ENCODE data around the gene TGFB1I1.
A peak's percentile ranks its signal among the peaks of the same experiment; 100 is the strongest.
"Not testable (repeated sequence)": the region's sequence is repeated elsewhere in the genome, so short reads cannot be mapped to it uniquely, and the experiment has no call there.

TGFB1I1 gene

DNA sequence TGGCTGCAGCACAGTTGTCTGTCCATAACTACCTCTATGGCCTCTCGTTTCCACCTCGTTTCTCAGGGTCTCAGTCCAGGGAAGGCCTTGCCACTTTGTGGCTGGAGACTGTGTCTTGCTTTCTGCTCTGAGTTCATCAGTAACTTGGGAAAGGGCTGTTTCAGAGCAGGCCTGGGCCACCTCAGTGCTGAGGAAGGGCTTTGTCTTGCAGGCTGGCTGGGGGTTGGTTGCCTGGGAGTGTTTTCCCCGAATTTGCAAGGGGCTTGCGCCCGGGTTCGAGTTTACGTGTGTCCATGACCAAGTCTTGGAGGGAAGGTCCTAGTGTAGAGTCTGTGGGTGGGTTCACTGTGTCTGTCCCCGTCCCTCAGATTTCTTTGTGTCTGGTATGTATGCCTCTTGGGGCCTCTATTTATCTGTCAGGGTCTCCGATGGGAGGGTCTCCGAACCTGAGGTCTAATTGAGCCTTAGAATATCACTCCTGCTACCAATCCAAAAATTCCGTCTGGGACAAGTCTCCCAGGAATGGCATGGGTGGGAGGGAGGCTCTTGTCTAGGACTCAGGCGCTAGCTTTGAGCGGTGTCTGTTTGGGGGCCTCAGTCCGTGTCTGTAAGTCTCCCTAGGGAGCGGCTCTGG lies 594 bp upstream of the TGFB1I1 start:
- no peak for DNase-seq (ENCODE audit: low read depth in 2 of 2)

DNA sequence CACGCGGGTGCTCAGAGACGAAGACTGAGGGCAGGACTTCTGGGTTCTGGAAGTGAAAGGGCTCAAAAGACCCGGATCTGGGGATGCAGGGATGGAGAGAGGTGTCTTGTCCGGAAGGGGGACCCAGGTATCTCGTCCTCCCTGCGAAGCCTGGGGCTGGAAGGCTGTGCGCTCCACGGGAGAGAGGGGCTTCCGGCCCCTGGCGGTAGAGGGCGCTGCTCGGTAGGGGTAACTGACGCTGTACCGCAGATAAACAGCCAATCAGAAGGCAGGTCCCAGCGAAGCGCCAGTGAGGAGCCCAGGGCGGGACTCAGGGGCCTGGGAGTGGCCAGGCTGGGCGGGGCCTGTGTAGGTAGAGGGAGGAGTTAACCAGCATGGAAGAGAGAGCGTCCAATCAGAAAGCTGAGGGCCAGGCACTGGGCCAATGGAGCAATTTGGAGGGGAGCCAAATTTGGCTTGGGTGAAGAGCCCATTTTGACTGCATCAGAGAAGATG lies 804 bp downstream of the TGFB1I1 start:
- DNase-seq (ENCODE audit: low read depth in 2 of 2), result peak; percentile 87

DNA sequence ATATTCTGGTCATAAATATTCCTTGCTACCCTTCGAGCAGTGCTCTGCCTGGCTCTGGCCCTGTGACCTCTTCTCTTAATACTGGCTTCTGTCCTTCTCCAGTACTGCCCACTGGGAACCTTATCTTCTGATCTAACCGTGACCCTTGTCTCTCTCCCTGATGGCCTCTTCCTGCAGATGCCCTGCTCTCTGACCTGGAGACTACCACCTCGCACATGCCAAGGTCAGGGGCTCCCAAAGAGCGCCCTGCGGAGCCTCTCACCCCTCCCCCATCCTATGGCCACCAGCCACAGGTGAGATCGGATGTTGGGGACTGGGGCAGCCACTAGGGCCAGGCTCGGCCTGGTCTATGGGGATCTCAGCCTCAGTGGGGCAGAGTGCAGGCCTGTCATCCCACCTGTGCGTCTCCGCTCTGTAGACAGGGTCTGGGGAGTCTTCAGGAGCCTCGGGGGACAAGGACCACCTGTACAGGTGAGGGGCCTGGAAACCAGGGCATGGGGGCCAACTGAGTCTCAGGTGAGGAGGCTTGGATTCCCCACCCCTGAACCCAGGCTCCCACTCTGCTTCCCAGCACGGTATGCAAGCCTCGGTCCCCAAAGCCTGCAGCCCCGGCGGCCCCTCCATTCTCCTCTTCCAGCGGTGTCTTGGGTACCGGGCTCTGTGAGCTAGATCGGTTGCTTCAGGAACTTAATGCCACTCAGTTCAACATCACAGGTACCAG lies 1.5 kb downstream of the TGFB1I1 start:
- DNase-seq (ENCODE audit: low read depth in 2 of 2), result no peak

DNA sequence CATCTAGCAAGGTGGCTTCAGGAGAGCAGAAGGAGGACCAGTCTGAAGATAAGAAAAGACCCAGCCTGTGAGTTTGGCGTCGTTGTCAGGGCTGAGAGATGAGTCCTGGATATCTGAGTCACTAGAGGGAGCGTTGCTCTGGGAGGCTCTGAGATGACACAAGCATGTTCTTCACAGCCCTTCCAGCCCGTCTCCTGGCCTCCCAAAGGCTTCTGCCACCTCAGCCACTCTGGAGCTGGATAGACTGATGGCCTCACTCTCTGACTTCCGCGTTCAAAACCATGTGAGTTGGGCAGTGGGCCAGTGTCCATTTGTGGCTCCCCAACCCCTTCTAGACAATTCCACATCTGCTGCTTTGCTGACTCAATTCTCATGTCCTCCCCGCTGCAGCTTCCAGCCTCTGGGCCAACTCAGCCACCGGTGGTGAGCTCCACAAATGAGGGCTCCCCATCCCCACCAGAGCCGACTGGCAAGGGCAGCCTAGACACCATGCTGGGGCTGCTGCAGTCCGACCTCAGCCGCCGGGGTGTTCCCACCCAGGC lies 2.3 kb downstream of the TGFB1I1 start:
- DNase-seq (ENCODE audit: low read depth in 2 of 2), result no peak

DNA sequence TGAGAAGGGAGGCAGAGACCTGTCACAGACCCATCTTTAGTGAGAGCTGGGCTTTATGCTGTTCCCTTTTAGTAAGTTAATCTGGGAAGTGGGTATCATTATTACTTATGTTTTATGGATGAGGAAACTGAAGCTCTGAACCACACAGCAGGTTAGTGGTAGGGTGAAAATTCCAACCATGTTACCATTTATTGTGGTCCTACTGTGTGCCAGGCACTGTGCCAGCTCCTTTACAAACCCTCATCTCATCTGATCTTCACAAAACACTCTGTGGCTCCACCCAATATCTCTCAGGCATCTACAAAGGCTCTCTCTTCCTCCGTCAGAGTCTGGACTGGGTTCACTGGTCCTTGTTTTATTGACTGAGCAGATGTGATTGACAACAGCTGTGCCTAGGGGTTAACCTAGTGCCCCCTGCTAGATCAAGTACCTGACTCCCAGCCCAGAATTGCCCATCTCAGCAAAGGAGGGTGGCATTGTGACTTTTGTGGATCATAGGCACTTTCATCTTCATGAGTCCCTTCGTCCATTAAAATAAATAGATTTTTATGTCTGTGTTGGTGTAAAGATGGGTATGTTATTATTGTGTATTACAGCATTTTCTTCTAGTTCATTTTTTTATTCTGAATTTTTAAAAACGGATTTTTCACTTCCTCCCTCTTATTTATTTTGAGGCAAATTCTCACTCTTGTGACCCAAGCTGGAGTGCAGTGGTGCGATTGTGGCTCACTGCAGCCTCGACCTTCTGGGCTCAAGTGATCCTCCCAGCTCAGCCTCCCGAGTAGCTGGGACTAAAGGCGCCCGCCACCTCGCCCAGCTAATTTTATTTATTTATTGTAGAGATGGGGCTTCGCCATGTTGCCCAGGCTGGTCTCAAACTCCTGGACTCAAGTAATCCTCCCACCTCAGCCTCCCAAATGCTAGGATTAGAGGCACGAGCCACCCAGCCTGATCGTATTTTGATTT lies 3.1 kb downstream of the TGFB1I1 start:
- no peak for DNase-seq (ENCODE audit: low read depth in 2 of 2)

DNA sequence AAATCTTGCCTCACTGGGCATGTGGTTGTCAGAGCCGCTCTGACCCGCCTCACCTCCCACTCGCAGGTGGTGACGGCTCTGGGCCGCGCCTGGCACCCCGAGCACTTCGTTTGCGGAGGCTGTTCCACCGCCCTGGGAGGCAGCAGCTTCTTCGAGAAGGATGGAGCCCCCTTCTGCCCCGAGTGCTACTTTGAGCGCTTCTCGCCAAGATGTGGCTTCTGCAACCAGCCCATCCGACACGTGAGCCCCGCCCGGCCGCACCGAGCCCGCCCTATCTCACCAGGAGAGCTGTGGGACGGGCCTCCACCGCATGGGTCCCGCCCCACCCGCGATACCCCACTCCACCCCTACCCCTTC lies 4.0 kb downstream of the TGFB1I1 start:
- no peak for DNase-seq (ENCODE audit: low read depth in 2 of 2)

DNA sequence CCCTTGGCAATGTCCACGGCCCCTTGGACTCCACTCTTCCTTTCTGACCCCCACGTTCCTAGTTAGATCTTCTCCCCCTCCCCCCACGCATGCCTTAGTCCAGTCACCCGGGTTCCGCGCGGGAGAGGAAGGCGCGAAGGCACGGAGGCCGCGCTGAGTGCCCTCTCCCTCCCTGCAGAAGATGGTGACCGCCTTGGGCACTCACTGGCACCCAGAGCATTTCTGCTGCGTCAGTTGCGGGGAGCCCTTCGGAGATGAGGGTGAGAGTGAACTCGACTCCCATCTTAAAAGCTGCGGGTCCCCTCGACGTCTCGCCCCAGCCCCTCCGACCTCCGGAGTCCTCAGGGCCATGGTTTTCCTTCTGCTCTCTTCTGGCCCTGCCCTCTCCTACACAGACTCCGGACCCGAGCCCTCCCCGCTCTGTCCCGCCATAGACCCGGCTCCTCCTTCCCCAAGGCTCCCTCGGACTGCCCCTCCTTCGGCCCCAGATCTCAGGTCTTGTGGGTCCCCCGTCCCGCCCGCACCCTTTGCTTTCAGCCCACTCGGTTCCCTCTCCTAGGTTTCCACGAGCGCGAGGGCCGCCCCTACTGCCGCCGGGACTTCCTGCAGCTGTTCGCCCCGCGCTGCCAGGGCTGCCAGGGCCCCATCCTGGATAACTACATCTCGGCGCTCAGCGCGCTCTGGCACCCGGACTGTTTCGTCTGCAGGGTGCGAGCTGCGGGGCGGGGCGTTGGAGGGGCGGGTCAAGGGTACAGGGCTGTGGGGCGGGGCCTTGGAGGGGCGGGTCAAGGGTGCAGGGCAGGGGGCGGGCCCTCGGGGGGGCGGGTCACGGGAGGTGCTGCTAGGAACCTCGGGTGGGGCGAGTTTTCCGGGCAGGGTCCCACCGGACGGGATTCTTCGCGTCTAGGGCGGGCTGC lies 4.6 kb downstream of the TGFB1I1 start:
- no peak for DNase-seq (ENCODE audit: low read depth in 2 of 2)

DNA sequence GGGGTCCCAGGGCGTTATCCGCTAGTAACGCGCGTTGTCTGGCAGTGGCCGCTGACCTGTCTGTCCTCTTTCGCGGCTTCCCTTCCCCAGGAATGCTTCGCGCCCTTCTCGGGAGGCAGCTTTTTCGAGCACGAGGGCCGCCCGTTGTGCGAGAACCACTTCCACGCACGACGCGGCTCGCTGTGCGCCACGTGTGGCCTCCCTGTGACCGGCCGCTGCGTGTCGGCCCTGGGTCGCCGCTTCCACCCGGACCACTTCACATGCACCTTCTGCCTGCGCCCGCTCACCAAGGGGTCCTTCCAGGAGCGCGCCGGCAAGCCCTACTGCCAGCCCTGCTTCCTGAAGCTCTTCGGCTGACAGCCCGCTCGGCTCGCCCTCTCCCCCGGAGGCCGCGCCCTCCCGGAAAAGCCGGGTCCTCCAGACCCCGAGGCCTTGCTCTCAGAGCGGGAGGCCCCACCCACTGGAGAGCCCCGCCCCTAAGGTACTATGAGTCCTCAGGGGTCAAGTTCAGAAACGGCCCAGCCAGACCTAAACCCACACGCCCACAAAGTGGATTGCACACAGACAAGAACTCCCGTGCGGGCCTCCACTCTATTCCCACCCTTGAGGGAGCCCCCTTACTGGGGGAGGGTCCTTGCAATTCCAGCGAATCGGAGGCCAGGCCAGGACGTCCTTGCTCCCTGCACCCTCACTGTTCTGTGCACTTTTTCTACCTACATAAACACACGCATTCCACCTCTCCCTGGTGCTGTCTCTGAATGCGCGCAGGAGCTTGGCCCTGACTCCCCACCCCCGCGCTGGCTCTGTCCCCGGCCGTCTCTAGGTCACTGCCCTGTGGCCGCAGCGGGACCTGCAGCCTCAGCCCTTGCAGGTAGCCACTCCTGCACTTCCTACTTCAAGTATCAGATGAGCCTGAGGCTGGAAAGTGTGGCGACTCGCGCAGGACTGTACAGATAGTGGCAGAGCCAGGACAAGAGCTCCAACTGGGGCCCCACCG lies 5.6 kb downstream of the TGFB1I1 start:
- DNase-seq (ENCODE audit: low read depth in 2 of 2), result no peak

DNA sequence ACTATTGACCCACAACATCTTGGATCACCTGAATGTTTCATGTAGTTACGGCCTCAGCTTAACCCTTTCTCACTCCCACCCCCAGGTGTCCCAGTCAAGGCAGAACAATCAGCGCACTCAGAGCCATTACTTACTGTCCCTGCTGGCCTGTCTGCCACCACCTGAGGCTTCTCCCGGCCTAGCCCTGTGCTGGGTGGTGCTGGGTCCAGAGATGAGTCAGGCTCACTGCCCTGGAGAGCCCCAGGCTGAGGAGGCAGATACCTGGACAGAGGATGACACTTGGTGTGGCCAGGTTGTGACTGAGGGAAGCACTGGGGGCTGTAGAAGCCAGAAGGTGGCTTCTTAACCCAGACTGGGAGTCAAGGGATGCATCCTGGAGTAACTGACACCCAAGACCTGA lies 7.0 kb downstream of the TGFB1I1 start:
- no peak for DNase-seq (ENCODE audit: low read depth in 2 of 2)

DNA sequence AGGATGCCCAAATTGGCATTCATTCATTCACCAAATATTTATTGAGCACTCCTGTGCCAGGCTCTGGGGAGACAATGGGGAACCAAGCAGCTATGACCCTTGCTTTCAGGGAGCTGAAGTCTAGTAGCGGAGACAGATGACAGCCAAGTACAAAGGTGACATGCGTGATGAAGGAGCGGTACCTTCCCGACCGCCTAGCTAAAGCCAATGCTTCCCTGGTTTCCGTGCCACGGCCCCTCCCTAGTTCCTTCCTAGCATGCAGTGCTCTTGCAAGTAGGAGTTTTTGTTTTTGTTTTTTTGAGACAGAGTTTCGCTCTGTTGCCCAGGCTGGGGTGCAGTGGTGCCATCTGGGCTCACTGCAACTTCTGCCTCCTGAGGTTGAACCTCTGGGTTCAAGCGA lies 7.8 kb downstream of the TGFB1I1 start:
- DNase-seq (ENCODE audit: low read depth in 2 of 2), result no peak

DNA sequence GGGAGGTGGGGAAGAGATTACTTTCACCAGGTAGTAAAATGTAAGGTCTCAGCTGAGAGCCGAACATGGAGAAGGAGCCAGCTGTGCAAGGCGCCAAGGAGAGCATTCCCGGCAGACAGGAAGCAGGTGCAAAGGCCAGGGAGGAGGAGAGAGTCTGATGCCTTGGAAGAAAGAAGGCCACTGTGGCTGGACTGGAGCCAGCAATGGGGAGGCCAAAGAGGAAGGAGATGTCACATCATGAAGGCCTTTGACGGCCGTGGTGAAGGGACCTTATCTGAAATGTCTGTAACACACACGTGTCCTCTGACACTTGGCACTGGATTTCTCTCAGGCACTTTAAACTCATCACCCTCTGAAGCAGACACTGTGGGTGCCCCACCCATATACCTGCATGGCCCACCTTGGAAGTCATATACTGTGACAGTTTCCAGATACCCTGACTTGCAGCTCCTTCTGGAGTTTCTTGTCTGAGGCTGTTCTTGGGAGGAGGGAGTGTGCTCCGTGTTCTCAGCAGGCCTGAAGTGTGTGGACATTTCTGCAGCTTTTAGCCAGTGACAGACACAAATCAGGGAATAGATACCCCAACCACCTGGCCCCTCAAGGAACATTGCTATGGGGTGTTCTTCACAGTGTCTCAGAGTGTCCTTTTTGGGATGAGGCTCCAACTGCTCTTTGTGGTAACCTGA lies 9.0 kb downstream of the TGFB1I1 start:
- no peak for DNase-seq (ENCODE audit: low read depth in 2 of 2)

DNA sequence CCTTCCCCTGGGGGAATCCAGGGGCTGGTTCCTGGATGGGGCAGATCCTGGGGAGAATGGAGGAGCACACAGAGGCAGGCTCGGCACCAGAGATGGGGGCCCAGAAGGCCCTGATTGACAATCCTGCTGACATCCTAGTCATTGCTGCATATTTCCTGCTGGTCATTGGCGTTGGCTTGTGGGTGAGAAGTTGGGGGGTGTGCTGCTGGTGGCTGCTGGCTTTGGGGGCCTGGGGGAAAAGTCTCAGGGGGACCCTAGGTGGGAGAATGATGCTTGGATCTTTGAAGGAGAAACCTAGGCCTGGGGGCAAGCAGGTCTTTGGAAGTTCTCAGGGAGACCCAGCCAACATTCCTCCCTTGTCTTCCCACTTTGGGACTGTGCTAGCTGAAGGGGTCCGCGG lies 11.1 kb downstream of the TGFB1I1 start, which contains the start of gene SLC5A2:
Gene SLC5A2, plus strand, starts transcription at position 43 of the 400 bp plus-strand sequence. Its CDS starts 14 bp downstream, at position 57.
- DNase-seq (ENCODE audit: low read depth in 2 of 2), result no peak

DNA sequence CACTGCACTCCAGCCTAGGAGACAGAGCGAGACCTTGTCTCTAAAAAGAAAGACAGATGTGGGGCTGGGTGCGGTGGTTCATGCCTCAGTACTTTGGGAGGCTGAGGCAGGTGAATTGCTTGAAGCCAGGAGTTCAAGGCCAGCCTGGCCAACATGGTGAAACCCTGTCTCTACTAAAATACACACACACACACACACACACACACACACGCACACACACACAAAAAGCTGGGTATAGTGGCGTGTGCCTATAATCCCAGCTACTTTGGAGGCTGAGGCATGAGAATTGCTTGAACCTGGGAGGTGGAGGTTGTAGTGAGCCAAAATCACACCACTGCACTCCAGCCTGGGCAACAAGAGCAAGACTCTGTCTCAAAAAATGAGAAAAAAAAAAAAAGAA lies 12.1 kb downstream of the TGFB1I1 start:
- DNase-seq (ENCODE audit: low read depth in 2 of 2), result not testable (repeated sequence)

DNA sequence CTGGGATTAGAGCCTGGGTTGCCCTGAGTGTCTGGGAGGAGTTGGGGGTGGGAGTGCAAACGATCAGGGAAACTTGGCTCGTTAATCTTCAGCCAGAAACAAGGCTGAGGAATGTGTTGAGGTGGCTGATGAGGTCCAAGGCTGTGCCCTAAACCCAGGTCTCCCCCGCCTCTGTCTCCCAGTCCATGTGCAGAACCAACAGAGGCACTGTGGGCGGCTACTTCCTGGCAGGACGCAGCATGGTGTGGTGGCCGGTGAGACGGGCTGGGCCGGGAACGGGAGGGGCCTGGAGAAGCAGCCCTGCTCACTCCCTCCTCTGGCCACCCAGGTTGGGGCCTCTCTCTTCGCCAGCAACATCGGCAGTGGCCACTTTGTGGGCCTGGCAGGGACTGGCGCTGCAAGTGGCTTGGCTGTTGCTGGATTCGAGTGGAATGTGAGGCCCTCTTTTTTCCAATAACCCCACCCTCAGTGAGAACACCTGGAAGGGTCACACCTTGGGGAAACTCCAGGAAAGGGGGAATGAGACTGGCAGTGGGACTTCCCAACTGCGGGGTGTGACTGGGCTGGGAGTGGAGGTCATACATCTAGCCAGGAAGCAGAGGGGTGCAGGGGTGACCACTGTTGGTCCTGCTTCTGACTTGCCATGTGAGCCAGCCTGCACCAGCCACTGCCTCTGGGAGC lies 12.7 kb downstream of the TGFB1I1 start:
- DNase-seq (ENCODE audit: low read depth in 2 of 2), result no peak

DNA sequence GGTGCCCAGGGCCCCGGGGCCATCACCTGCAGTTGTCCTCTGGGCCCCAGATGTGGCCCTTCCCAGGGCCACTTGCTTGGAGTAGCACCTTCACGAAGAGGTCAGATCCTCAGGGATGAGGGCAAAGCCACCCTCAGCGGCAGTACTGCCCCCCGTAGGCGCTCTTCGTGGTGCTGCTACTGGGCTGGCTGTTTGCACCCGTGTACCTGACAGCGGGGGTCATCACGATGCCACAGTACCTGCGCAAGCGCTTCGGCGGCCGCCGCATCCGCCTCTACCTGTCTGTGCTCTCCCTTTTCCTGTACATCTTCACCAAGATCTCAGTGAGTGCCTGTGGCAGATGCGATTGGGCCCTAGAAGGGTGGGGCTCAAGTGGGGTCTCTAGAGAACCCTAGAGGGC lies 13.6 kb downstream of the TGFB1I1 start:
- no peak for DNase-seq (ENCODE audit: low read depth in 2 of 2)

DNA sequence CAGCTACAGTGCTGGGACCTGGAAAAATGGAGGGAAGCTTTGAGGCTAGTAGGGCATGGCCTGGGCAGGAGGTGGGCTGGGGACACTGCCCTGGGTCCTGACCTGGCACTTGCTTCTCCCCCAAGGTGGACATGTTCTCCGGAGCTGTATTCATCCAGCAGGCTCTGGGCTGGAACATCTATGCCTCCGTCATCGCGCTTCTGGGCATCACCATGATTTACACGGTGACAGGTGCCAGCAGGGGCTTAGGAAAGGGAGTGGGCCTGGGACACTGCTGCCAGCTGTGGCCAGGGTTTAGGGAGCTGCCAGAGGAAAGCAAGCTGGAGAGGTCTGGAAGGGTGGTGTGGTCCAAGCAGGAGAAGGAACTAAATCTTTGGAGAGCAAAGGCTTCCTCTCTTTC lies 14.1 kb downstream of the TGFB1I1 start:
- no peak for DNase-seq (ENCODE audit: low read depth in 2 of 2)

DNA sequence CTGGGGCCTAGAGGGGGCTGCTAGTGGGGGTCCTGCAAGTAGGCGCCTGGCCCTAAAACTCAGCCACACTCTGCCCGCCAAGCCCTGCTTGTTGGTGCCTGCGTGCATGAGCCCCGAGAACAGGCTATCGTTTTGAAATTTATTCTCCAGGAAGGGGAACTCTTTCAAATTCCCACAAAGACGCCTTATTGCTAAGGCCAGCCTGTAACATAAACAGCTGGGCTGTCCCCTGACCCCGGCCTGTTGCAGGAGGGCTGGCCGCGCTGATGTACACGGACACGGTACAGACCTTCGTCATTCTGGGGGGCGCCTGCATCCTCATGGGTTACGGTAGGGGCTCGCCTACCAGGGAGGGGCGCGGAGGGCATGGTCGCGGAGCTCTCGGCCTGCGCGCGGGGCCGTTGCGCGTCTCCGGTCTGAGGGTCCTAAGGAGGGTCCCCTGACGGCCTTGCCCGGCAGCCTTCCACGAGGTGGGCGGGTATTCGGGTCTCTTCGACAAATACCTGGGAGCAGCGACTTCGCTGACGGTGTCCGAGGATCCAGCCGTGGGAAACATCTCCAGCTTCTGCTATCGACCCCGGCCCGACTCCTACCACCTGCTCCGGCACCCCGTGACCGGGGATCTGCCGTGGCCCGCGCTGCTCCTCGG lies 15.2 kb downstream of the TGFB1I1 start:
- no peak for DNase-seq (ENCODE audit: low read depth in 2 of 2)

Data from fibroblast of skin of left quadriceps (primary cell).